Measurements from ENCODE around the gene GOLGA6L7.
"Not testable (repeated sequence)": the region's sequence is repeated elsewhere in the genome, so short reads cannot be mapped to it uniquely, and the experiment has no call there.

Gene GOLGA6L7

GRCh38 chr15:28818168-28818567 lies 30.3 kb downstream of the GOLGA6L7 start:
- not testable (repeated sequence) for H3K27ac ChIP-seq (ENCODE audit: low read depth, low read length); H4K91ac ChIP-seq (ENCODE audit: low read depth, low read length); H3K36me3 ChIP-seq (ENCODE audit: control insufficient read depth in 1 of 2, insufficient read depth in 2 of 2, low read length in 2 of 2); H4K12ac ChIP-seq (ENCODE audit: low read depth, low read length); H3K18ac ChIP-seq (ENCODE audit: low read length); H3K79me1 ChIP-seq (ENCODE audit: low read length); H3K4me1 ChIP-seq (ENCODE audit: control insufficient read depth in 1 of 2, insufficient read depth in 2 of 2, low read length in 2 of 2); H3K4me2 ChIP-seq (ENCODE audit: low read length); H3K14ac ChIP-seq (ENCODE audit: low read length); H3K9ac ChIP-seq (ENCODE audit: low read length); H3K4ac ChIP-seq (ENCODE audit: low read depth, low read length); H3K79me2 ChIP-seq (ENCODE audit: control insufficient read depth, insufficient read depth, low read length, poor library complexity); H3K4me3 ChIP-seq (ENCODE audit: low read depth, low read length); H2BK5ac ChIP-seq (ENCODE audit: low read depth, low read length, poor library complexity); H3K23ac ChIP-seq (ENCODE audit: low read length); H2AK5ac ChIP-seq (ENCODE audit: low read length); H2BK120ac ChIP-seq (ENCODE audit: insufficient read depth, low read length, poor library complexity); H3K27me3 ChIP-seq (ENCODE audit: insufficient read depth, low read length); H2AFZ ChIP-seq (ENCODE audit: insufficient read depth, low read length, poor library complexity); H3K9me3 ChIP-seq (ENCODE audit: insufficient read depth, low read depth, low read length); H4K8ac ChIP-seq (ENCODE audit: low read depth, low read length); H2BK12ac ChIP-seq (ENCODE audit: low read length); DNase-seq
- no CpG with 5 or more reads among the region's 3 CpGs for WGBS (ENCODE audit: extremely low coverage, insufficient coverage, insufficient read length)

- not testable (repeated sequence) for H3K79me2 ChIP-seq (ENCODE audit: control insufficient read depth, insufficient read depth, low read length, poor library complexity); H3K4ac ChIP-seq (ENCODE audit: low read depth, low read length); H3K9ac ChIP-seq (ENCODE audit: low read length); H3K27me3 ChIP-seq (ENCODE audit: insufficient read depth, low read length); H3K9me3 ChIP-seq (ENCODE audit: insufficient read depth, low read depth, low read length); DNase-seq; H2AFZ ChIP-seq (ENCODE audit: insufficient read depth, low read length, poor library complexity); H2AK5ac ChIP-seq (ENCODE audit: low read length); H2BK120ac ChIP-seq (ENCODE audit: insufficient read depth, low read length, poor library complexity); H3K4me1 ChIP-seq (ENCODE audit: control insufficient read depth in 1 of 2, insufficient read depth in 2 of 2, low read length in 2 of 2); H3K4me3 ChIP-seq (ENCODE audit: low read depth, low read length); H3K18ac ChIP-seq (ENCODE audit: low read length); H4K8ac ChIP-seq (ENCODE audit: low read depth, low read length); H3K14ac ChIP-seq (ENCODE audit: low read length); H3K4me2 ChIP-seq (ENCODE audit: low read length); H2BK5ac ChIP-seq (ENCODE audit: low read depth, low read length, poor library complexity); H4K91ac ChIP-seq (ENCODE audit: low read depth, low read length); H3K36me3 ChIP-seq (ENCODE audit: control insufficient read depth in 1 of 2, insufficient read depth in 2 of 2, low read length in 2 of 2); H3K27ac ChIP-seq (ENCODE audit: low read depth, low read length); H3K79me1 ChIP-seq (ENCODE audit: low read length); H2BK12ac ChIP-seq (ENCODE audit: low read length); H4K12ac ChIP-seq (ENCODE audit: low read depth, low read length); H3K23ac ChIP-seq (ENCODE audit: low read length)
Observed at GRCh38 chr15:28814059-28814458, 34.4 kb downstream of the GOLGA6L7 start.

DNA sequence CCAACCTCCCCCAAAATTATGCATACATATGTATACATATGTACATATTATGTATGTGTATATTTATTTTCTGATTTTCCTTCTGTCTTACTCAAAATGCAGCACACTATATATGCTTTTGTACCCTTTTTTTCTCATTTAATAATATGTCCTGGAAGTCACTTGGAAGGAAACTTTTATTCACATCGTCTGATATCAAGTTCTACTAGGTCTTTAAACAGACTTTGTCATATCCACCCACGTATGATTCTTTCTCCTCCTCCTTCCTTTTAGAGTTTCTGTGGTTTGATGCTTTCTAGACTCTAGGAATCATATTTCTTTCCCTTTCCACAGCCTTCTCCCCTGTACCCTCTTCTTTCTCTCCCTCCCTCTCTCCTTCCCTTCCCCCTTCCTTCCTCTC lies 35.1 kb downstream of the GOLGA6L7 start:
- H3K36me3 ChIP-seq (ENCODE audit: control insufficient read depth in 1 of 2, insufficient read depth in 2 of 2, low read length in 2 of 2); H3K14ac ChIP-seq (ENCODE audit: low read length); H4K12ac ChIP-seq (ENCODE audit: low read depth, low read length); H2AFZ ChIP-seq (ENCODE audit: insufficient read depth, low read length, poor library complexity); H3K9ac ChIP-seq (ENCODE audit: low read length); H4K8ac ChIP-seq (ENCODE audit: low read depth, low read length); H3K4me1 ChIP-seq (ENCODE audit: control insufficient read depth in 1 of 2, insufficient read depth in 2 of 2, low read length in 2 of 2); H3K4ac ChIP-seq (ENCODE audit: low read depth, low read length); H3K79me2 ChIP-seq (ENCODE audit: control insufficient read depth, insufficient read depth, low read length, poor library complexity); H3K27me3 ChIP-seq (ENCODE audit: insufficient read depth, low read length); H3K4me2 ChIP-seq (ENCODE audit: low read length); H3K4me3 ChIP-seq (ENCODE audit: low read depth, low read length); DNase-seq; H2BK5ac ChIP-seq (ENCODE audit: low read depth, low read length, poor library complexity); H2BK12ac ChIP-seq (ENCODE audit: low read length); H3K27ac ChIP-seq (ENCODE audit: low read depth, low read length); H2BK120ac ChIP-seq (ENCODE audit: insufficient read depth, low read length, poor library complexity); H3K18ac ChIP-seq (ENCODE audit: low read length); H2AK5ac ChIP-seq (ENCODE audit: low read length); H3K23ac ChIP-seq (ENCODE audit: low read length); H3K79me1 ChIP-seq (ENCODE audit: low read length); H4K91ac ChIP-seq (ENCODE audit: low read depth, low read length); H3K9me3 ChIP-seq (ENCODE audit: insufficient read depth, low read depth, low read length): not testable (repeated sequence)
- WGBS (ENCODE audit: extremely low coverage, insufficient coverage, insufficient read length) = no CpG with 5 or more reads among the region's 2 CpGs

- H3K18ac ChIP-seq (ENCODE audit: low read length); H3K4ac ChIP-seq (ENCODE audit: low read depth, low read length); H3K9me3 ChIP-seq (ENCODE audit: insufficient read depth, low read depth, low read length); H2AFZ ChIP-seq (ENCODE audit: insufficient read depth, low read length, poor library complexity); H4K91ac ChIP-seq (ENCODE audit: low read depth, low read length); H3K36me3 ChIP-seq (ENCODE audit: control insufficient read depth in 1 of 2, insufficient read depth in 2 of 2, low read length in 2 of 2); H3K4me3 ChIP-seq (ENCODE audit: low read depth, low read length); H2AK5ac ChIP-seq (ENCODE audit: low read length); DNase-seq; H3K14ac ChIP-seq (ENCODE audit: low read length); H2BK120ac ChIP-seq (ENCODE audit: insufficient read depth, low read length, poor library complexity); H4K12ac ChIP-seq (ENCODE audit: low read depth, low read length); H3K23ac ChIP-seq (ENCODE audit: low read length); H3K79me2 ChIP-seq (ENCODE audit: control insufficient read depth, insufficient read depth, low read length, poor library complexity); H3K79me1 ChIP-seq (ENCODE audit: low read length); H3K9ac ChIP-seq (ENCODE audit: low read length); H3K4me1 ChIP-seq (ENCODE audit: control insufficient read depth in 1 of 2, insufficient read depth in 2 of 2, low read length in 2 of 2); H2BK12ac ChIP-seq (ENCODE audit: low read length); H3K4me2 ChIP-seq (ENCODE audit: low read length); H4K8ac ChIP-seq (ENCODE audit: low read depth, low read length); H3K27me3 ChIP-seq (ENCODE audit: insufficient read depth, low read length); H2BK5ac ChIP-seq (ENCODE audit: low read depth, low read length, poor library complexity); H3K27ac ChIP-seq (ENCODE audit: low read depth, low read length): not testable (repeated sequence)
- WGBS (ENCODE audit: extremely low coverage, insufficient coverage, insufficient read length) = no CpG with 5 or more reads among the region's 4 CpGs
Observed at GRCh38 chr15:28811852-28812550, 36.4 kb downstream of the GOLGA6L7 start.
